PC-9 (cell line): Measurements from ENCODE around the gene GJC3. TPM values are rescaled to one million over a fixed set of nuclear protein-coding genes. Genes with fewer than 3 reads are reported as not detected.
A peak's percentile ranks its signal among the peaks of the same experiment; 100 is the strongest.
"Not testable (repeated sequence)": the region's sequence is repeated elsewhere in the genome, so short reads cannot be mapped to it uniquely, and the experiment has no call there.

Experiments
- BruUV-seq: library from RNA; stranded (reverse); fragments of 400-500 nt; replicated peaks from 2 replicates; lab custom pipeline; 2021; lab: Mats Ljungman, UMichigan
- CTCF ChIA-PET: fragments of 300-600 bp; sonication (Branson Sonifier 250); formaldehyde crosslinking; loops from one replicate; lab custom pipeline; 2022; ENCODE audit warnings: antibody characterized with exemption; lab: Charles Lee
- POLR2A ChIA-PET: fragments of 300-600 bp; sonication (Branson Sonifier 250); formaldehyde crosslinking; loops from one replicate; lab custom pipeline; 2022; ENCODE audit warnings: antibody characterized with exemption; ENCODE audit not compliant: unreplicated experiment; lab: Charles Lee
- DNase-seq, 2 experiments: peaks; one replicate each; pipeline versions ENCODE4 v3.0.0 to v3.0.0-alpha.2; 2015 to 2022; ENCODE audit warnings: mixed read lengths in 1 of 2
- H2AFZ ChIP-seq: fragments of 200-600 bp; sonication (generic); 2 replicates; pipeline ENCODE4 v1.8.1; 2017; ENCODE audit warnings: antibody characterized with exemption
- H3F3A ChIP-seq: fragments of 200-600 bp; sonication (generic); 2 replicates; pipeline ENCODE4 v1.8.1; 2017; ENCODE audit warnings: antibody characterized with exemption, mild to moderate bottlenecking, low read depth; ENCODE audit not compliant: insufficient read depth
- H3K27ac ChIP-seq: fragments of 200-600 bp; sonication (generic); 2 replicates; pipeline ENCODE4 v1.6.1; 2016; ENCODE audit warnings: mixed run types
- H3K27me3 ChIP-seq: fragments of 200-600 bp; sonication (generic); 2 replicates; pipeline ENCODE4 v1.6.1; 2016; ENCODE audit warnings: low read depth, mixed run types; ENCODE audit not compliant: insufficient read depth
- H3K36me3 ChIP-seq: fragments of 200-600 bp; sonication (generic); 2 replicates; pipeline ENCODE4 v1.6.1; 2016; ENCODE audit warnings: low read depth, mixed run types
- H3K4me1 ChIP-seq: fragments of 200-600 bp; sonication (generic); replicated peaks from 2 replicates; pipeline ENCODE4 v1.6.1; 2016; ENCODE audit warnings: mixed run types; ENCODE audit not compliant: insufficient read depth
- H3K4me2 ChIP-seq: fragments of 200-600 bp; sonication (generic); 2 replicates; pipeline ENCODE4 v1.6.1; 2017; ENCODE audit warnings: mixed run types
- H3K4me3 ChIP-seq: fragments of 200-600 bp; sonication (generic); 2 replicates; pipeline ENCODE4 v1.6.1; 2016; ENCODE audit warnings: mixed run types
- H3K79me2 ChIP-seq: fragments of 200-600 bp; sonication (generic); 2 replicates; pipeline ENCODE4 v1.6.1; 2017; ENCODE audit warnings: low read depth, mixed run types
- H3K9me2 ChIP-seq: fragments of 200-600 bp; sonication (generic); 2 replicates; pipeline ENCODE4 v1.8.1; 2017; ENCODE audit warnings: mild to moderate bottlenecking; ENCODE audit not compliant: insufficient read depth
- H3K9me3 ChIP-seq: fragments of 200-600 bp; sonication (generic); 2 replicates; pipeline ENCODE4 v1.8.1; 2016; ENCODE audit warnings: low read depth; ENCODE audit not compliant: insufficient read depth
- H4K20me1 ChIP-seq: fragments of 200-600 bp; sonication (generic); 2 replicates; pipeline ENCODE4 v1.8.1; 2017; ENCODE audit not compliant: insufficient read depth
- CTCF ChIP-seq: fragments of 200-600 bp; sonication (generic); conservative IDR thresholded peaks from 2 replicates; pipeline ENCODE4 v1.6.1; 2017; ENCODE audit warnings: mixed run types, antibody characterized with exemption, mild to moderate bottlenecking, moderate library complexity
- EZH2 ChIP-seq: fragments of 200-600 bp; sonication (generic); IDR thresholded peaks from 2 replicates; pipeline ENCODE4 v1.8.0; 2017; ENCODE audit warnings: antibody characterized with exemption, low read depth
- intact Hi-C: fragments of 100-400 bp; cut with micrococcal nuclease; formaldehyde crosslinking; loops from one replicate; pipeline ENCODE4 v1.10.0; 2022; ENCODE audit not compliant: unreplicated experiment
- total RNA-seq: library from RNA; stranded (reverse); gene quantifications from 2 replicates; pipeline ENCODE4 v1.2.3, GENCODE V29; 2021

Gene GJC3
- total RNA-seq, 1 experiment from 2014 or later, result not detected

- intact Hi-C loops, result no loop called here
- CTCF ChIA-PET, result no interaction called here
Measured at GRCh38 chr7:99958564-99959227, 29.3 kb upstream of the GJC3 start.

GRCh38 chr7:99955247-99955646 lies 25.8 kb upstream of the GJC3 start:
- H4K20me1 ChIP-seq, result no peaks in the 10 kb centered on the region
- POLR2A ChIA-PET, result interaction anchor here (0.5 to 0.7 kb wide), 7 partner anchors 41 to 897 kb away, joined by 3 to 10 read pairs (median 5); partner anchors contain the start of gene SLC12A9
- H3K9me2 ChIP-seq, result no peaks in the 10 kb centered on the region
- BruUV-seq, result no TSS peak
- peak overlapping the region; percentile 51 for H3K4me2 ChIP-seq
- H3K27me3 ChIP-seq, result peaks cover 18% of the 10 kb centered on the region; the same call in 1 of the 2 replicates
- H2AFZ ChIP-seq, result no peak overlapping the region
- TF ChIP-seq EZH2 (no peak), CTCF (no peak)
- intact Hi-C loops, result no loop called here
- peak overlapping the region; percentile 22 for H3K27ac ChIP-seq
- CTCF ChIA-PET, result interaction anchor here (0.7 to 0.8 kb wide), 4 partner anchors 36 to 98 kb away, joined by 3 to 13 read pairs (median 6); no protein-coding TSS in a partner anchor
- H3K36me3 ChIP-seq, result no peaks in the 10 kb centered on the region
- H3K79me2 ChIP-seq, result no peaks in the 10 kb centered on the region
- H3K4me1 ChIP-seq, result peaks cover 12% of the 10 kb centered on the region
- H3K9me3 ChIP-seq, result 0 out of 2 replicates have a peak, but pooled peaks cover 6% of the 10 kb centered on the region
- peak; percentile 79 to 88 for DNase-seq
- H3F3A ChIP-seq, result peaks cover 19% of the 10 kb centered on the region
- H3K4me3 ChIP-seq, result no peak overlapping the region

More at GRCh38 chr7:99958564-99959227, 29.3 kb upstream of the GJC3 start:
- Histone ChIP-seq H3K79me2 (no peaks in the 10 kb centered on the region), H3K27me3 (peaks cover 53% of the 10 kb centered on the region), H3F3A (peaks cover 15% of the 10 kb centered on the region), H2AFZ (no peak overlapping the region), H3K27ac (no peak overlapping the region), H3K4me2 (no peak overlapping the region), H3K4me1 (peaks cover 12% of the 10 kb centered on the region), H3K9me3 (no peaks in the 10 kb centered on the region), H3K9me2 (no peaks in the 10 kb centered on the region), H3K4me3 (no peak overlapping the region), H4K20me1 (no peaks in the 10 kb centered on the region), H3K36me3 (no peaks in the 10 kb centered on the region)
- POLR2A ChIA-PET, result no interaction called here
- TF ChIP-seq CTCF (no peak), EZH2 (no peak)
- no peak for DNase-seq
- no TSS peak for BruUV-seq

- Histone ChIP-seq H3K27me3 (0 out of 2 replicates have a peak, but pooled peaks cover 12% of the 10 kb centered on the region), H3F3A (peaks cover 19% of the 10 kb centered on the region), H3K4me1 (peaks cover 12% of the 10 kb centered on the region)
- H3K79me2 ChIP-seq, H3K9me2 ChIP-seq, H3K9me3 ChIP-seq, BruUV-seq, H3K4me3 ChIP-seq, H3K27ac ChIP-seq, H2AFZ ChIP-seq, intact Hi-C loops, H4K20me1 ChIP-seq, H3K36me3 ChIP-seq, DNase-seq, H3K4me2 ChIP-seq: not testable (repeated sequence)
- CTCF ChIA-PET, result interaction anchor here (0.6 kb wide), 1 partner anchor 1013 kb away, joined by 10 read pairs; no protein-coding TSS in a partner anchor
- POLR2A ChIA-PET, result interaction anchor here (0.5 to 0.6 kb wide), 2 partner anchors 90 to 128 kb away, joined by 3 to 5 read pairs; no protein-coding TSS in a partner anchor
Measured at GRCh38 chr7:99954643-99955042, 25.2 kb upstream of the GJC3 start.
